ENCODE results near the gene RPS27A.
"Not testable (repeated sequence)": the region's sequence is repeated elsewhere in the genome, so short reads cannot be mapped to it uniquely, and the experiment has no call there.

The RPS27A gene

GRCh38 chr2:55242617-55243016, 10.1 kb downstream of the RPS27A start:
- Histone ChIP-seq H3K4me3 (ENCODE audit: low read length) (no peak overlapping the region), H3K9me3 (ENCODE audit: control insufficient read depth, low read length) (no peaks in the 10 kb centered on the region), H3K4me1 (ENCODE audit: control insufficient read depth, insufficient read depth, low read length) (no peaks in the 10 kb centered on the region), H3K36me3 (ENCODE audit: control insufficient read depth, insufficient read depth, low read length) (no peaks in the 10 kb centered on the region), H3K9ac (ENCODE audit: low read length) (no peak overlapping the region), H3K27me3 (ENCODE audit: control insufficient read depth, insufficient read depth, low read length) (no peaks in the 10 kb centered on the region)

GRCh38 chr2:55245411-55245810, 12.9 kb downstream of the RPS27A start:
- no peak overlapping the region for H3K9ac ChIP-seq (ENCODE audit: low read length)
- no peaks in the 10 kb centered on the region for H3K4me1 ChIP-seq (ENCODE audit: control insufficient read depth, insufficient read depth, low read length)
- H3K4me3 ChIP-seq (ENCODE audit: low read length): no peak overlapping the region
- no peaks in the 10 kb centered on the region for H3K36me3 ChIP-seq (ENCODE audit: control insufficient read depth, insufficient read depth, low read length)
- no peaks in the 10 kb centered on the region for H3K27me3 ChIP-seq (ENCODE audit: control insufficient read depth, insufficient read depth, low read length)
- no peaks in the 10 kb centered on the region for H3K9me3 ChIP-seq (ENCODE audit: control insufficient read depth, low read length)

GRCh38 chr2:55247025-55247424, 14.5 kb downstream of the RPS27A start:
- H3K27me3 ChIP-seq (ENCODE audit: control insufficient read depth, insufficient read depth, low read length): no peaks in the 10 kb centered on the region
- no peaks in the 10 kb centered on the region for H3K4me1 ChIP-seq (ENCODE audit: control insufficient read depth, insufficient read depth, low read length)
- H3K36me3 ChIP-seq (ENCODE audit: control insufficient read depth, insufficient read depth, low read length): no peaks in the 10 kb centered on the region
- no peaks in the 10 kb centered on the region for H3K9me3 ChIP-seq (ENCODE audit: control insufficient read depth, low read length)
- H3K4me3 ChIP-seq (ENCODE audit: low read length): no peak overlapping the region
- H3K9ac ChIP-seq (ENCODE audit: low read length): no peak overlapping the region

- Histone ChIP-seq H3K4me3 (ENCODE audit: low read length) (no peak overlapping the region), H3K27me3 (ENCODE audit: control insufficient read depth, insufficient read depth, low read length) (no peaks in the 10 kb centered on the region), H3K36me3 (ENCODE audit: control insufficient read depth, insufficient read depth, low read length) (no peaks in the 10 kb centered on the region), H3K9ac (ENCODE audit: low read length) (no peak overlapping the region), H3K4me1 (ENCODE audit: control insufficient read depth, insufficient read depth, low read length) (no peaks in the 10 kb centered on the region), H3K9me3 (ENCODE audit: control insufficient read depth, low read length) (no peaks in the 10 kb centered on the region)
Measured at GRCh38 chr2:55252832-55253231, 20.3 kb downstream of the RPS27A start.

- H3K27me3 ChIP-seq (ENCODE audit: control insufficient read depth, insufficient read depth, low read length); H3K36me3 ChIP-seq (ENCODE audit: control insufficient read depth, insufficient read depth, low read length); H3K9ac ChIP-seq (ENCODE audit: low read length); H3K4me3 ChIP-seq (ENCODE audit: low read length); H3K4me1 ChIP-seq (ENCODE audit: control insufficient read depth, insufficient read depth, low read length); H3K9me3 ChIP-seq (ENCODE audit: control insufficient read depth, low read length): not testable (repeated sequence)
Measured at GRCh38 chr2:55259586-55259985, 27.1 kb downstream of the RPS27A start.

- Histone ChIP-seq H3K4me1 (ENCODE audit: control insufficient read depth, insufficient read depth, low read length) (peaks cover 9% of the 10 kb centered on the region), H3K27me3 (ENCODE audit: control insufficient read depth, insufficient read depth, low read length) (no peaks in the 10 kb centered on the region), H3K36me3 (ENCODE audit: control insufficient read depth, insufficient read depth, low read length) (no peaks in the 10 kb centered on the region), H3K4me3 (ENCODE audit: low read length) (peak overlapping the region; percentile 80), H3K9me3 (ENCODE audit: control insufficient read depth, low read length) (no peaks in the 10 kb centered on the region), H3K9ac (ENCODE audit: low read length) (peak overlapping the region; percentile 81)
Measured at GRCh38 chr2:55268288-55268906, 35.9 kb downstream of the RPS27A start.

- H3K27me3 ChIP-seq (ENCODE audit: control insufficient read depth, insufficient read depth, low read length): no peaks in the 10 kb centered on the region
- H3K36me3 ChIP-seq (ENCODE audit: control insufficient read depth, insufficient read depth, low read length): no peaks in the 10 kb centered on the region
- H3K4me3 ChIP-seq (ENCODE audit: low read length): peak within 1 kb of the TSS; percentile 80
- no peaks in the 10 kb centered on the region for H3K9me3 ChIP-seq (ENCODE audit: control insufficient read depth, low read length)
- peak within 1 kb of the TSS; percentile 81 for H3K9ac ChIP-seq (ENCODE audit: low read length)
- H3K4me1 ChIP-seq (ENCODE audit: control insufficient read depth, insufficient read depth, low read length): peaks cover 9% of the 10 kb centered on the region
Measured at GRCh38 chr2:55268907-55269644, 36.6 kb downstream of the RPS27A start, which contains the start of gene MTIF2. MTIF2 (minus strand) TSS chr2:55269231; CDS start chr2:55263858, 5,373 bp downstream.

GRCh38 chr2:55269645-55269990, 37.1 kb downstream of the RPS27A start:
- Histone ChIP-seq H3K9me3 (ENCODE audit: control insufficient read depth, low read length) (no peaks in the 10 kb centered on the region), H3K9ac (ENCODE audit: low read length) (peak overlapping the region; percentile 81), H3K27me3 (ENCODE audit: control insufficient read depth, insufficient read depth, low read length) (no peaks in the 10 kb centered on the region), H3K4me3 (ENCODE audit: low read length) (peak overlapping the region; percentile 80), H3K36me3 (ENCODE audit: control insufficient read depth, insufficient read depth, low read length) (no peaks in the 10 kb centered on the region), H3K4me1 (ENCODE audit: control insufficient read depth, insufficient read depth, low read length) (peaks cover 9% of the 10 kb centered on the region)

GRCh38 chr2:55274346-55274745, 41.9 kb downstream of the RPS27A start:
- H3K9me3 ChIP-seq (ENCODE audit: control insufficient read depth, low read length); H3K4me3 ChIP-seq (ENCODE audit: low read length); H3K4me1 ChIP-seq (ENCODE audit: control insufficient read depth, insufficient read depth, low read length); H3K9ac ChIP-seq (ENCODE audit: low read length); H3K36me3 ChIP-seq (ENCODE audit: control insufficient read depth, insufficient read depth, low read length); H3K27me3 ChIP-seq (ENCODE audit: control insufficient read depth, insufficient read depth, low read length): not testable (repeated sequence)

- Histone ChIP-seq H3K36me3 (ENCODE audit: control insufficient read depth, insufficient read depth, low read length) (no peaks in the 10 kb centered on the region), H3K4me1 (ENCODE audit: control insufficient read depth, insufficient read depth, low read length) (peaks cover 8% of the 10 kb centered on the region), H3K27me3 (ENCODE audit: control insufficient read depth, insufficient read depth, low read length) (no peaks in the 10 kb centered on the region), H3K9me3 (ENCODE audit: control insufficient read depth, low read length) (no peaks in the 10 kb centered on the region), H3K9ac (ENCODE audit: low read length) (no peak overlapping the region), H3K4me3 (ENCODE audit: low read length) (no peak overlapping the region)
Measured at GRCh38 chr2:55277310-55277709, 44.8 kb downstream of the RPS27A start.

GRCh38 chr2:55279214-55279835, 46.8 kb downstream of the RPS27A start:
- not testable (repeated sequence) for H3K9me3 ChIP-seq (ENCODE audit: control insufficient read depth, low read length); H3K9ac ChIP-seq (ENCODE audit: low read length); H3K4me3 ChIP-seq (ENCODE audit: low read length); H3K36me3 ChIP-seq (ENCODE audit: control insufficient read depth, insufficient read depth, low read length); H3K27me3 ChIP-seq (ENCODE audit: control insufficient read depth, insufficient read depth, low read length)
- peaks cover 12% of the 10 kb centered on the region for H3K4me1 ChIP-seq (ENCODE audit: control insufficient read depth, insufficient read depth, low read length)

GRCh38 chr2:55279859-55280424, 47.5 kb downstream of the RPS27A start:
- not testable (repeated sequence) for H3K36me3 ChIP-seq (ENCODE audit: control insufficient read depth, insufficient read depth, low read length); H3K9me3 ChIP-seq (ENCODE audit: control insufficient read depth, low read length); H3K4me3 ChIP-seq (ENCODE audit: low read length); H3K9ac ChIP-seq (ENCODE audit: low read length); H3K27me3 ChIP-seq (ENCODE audit: control insufficient read depth, insufficient read depth, low read length)
- H3K4me1 ChIP-seq (ENCODE audit: control insufficient read depth, insufficient read depth, low read length): peaks cover 12% of the 10 kb centered on the region
